ENCODE results near the gene PRR5L. TPM values are rescaled to one million over a fixed set of nuclear protein-coding genes. Genes with fewer than 3 reads are reported as not detected.

PRR5L gene
- polyA plus RNA-seq, 4 donors = 5.6 to 62.2 (median 10.4) TPM

- peak in 1 of 2 donors; percentile 39 for DNase-seq
- WGBS, 3 donors = 48 to 76% (median 56%) methylated on average over 4 of the region's 4 CpGs
Measured at GRCh38 chr11:36432738-36433137, 136.7 kb downstream of the PRR5L start.

DNA sequence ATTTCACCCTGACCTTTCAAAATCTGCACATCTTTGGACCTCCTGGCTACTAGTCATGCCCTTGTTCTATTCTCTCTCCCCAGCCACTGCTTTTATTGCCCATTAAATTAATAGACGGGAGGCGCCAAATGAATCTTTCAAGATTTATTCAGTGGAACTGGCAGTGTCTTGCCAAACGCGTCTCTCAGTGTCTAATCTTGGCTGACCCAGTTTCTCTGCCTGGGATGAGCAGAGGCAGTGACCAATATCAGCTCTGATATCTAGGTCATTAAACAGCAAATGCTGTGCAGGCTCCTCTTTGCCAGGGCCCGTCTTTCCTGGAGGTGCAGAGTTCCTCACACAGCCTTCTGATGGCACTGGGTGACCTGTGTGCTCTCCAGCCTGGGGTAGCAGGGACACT, 140.0 kb downstream of the PRR5L start:
- 60 to 79% (median 76%) methylated on average over 5 of the region's 5 CpGs for WGBS, 3 donors
- Histone ChIP-seq H3K36me3 (ENCODE audit: control insufficient read depth in 3 of 3, insufficient read depth in 2 of 3, low read depth in 1 of 3, low read length in 3 of 3) (peaks cover 6 to 39% (median 8%) of the 10 kb centered on the region in 3 donors), H3K9me3 (ENCODE audit: control insufficient read depth in 2 of 2, insufficient read depth in 1 of 2, low read depth in 1 of 2, low read length in 1 of 2) (no peaks in the 10 kb centered on the region), H3K27me3 (ENCODE audit: control insufficient read depth in 3 of 3, insufficient read depth in 3 of 3, low read length in 3 of 3) (no peaks in the 10 kb centered on the region), H3K4me3 (ENCODE audit: low read depth in 1 of 3, low read length in 3 of 3) (no peak overlapping the region), H3K4me1 (ENCODE audit: control insufficient read depth in 3 of 3, insufficient read depth in 2 of 3, low read depth in 1 of 3, low read length in 2 of 3) (peaks cover 0 to 20% (median 0%) of the 10 kb centered on the region in 3 donors), H3K27ac (ENCODE audit: low read depth in 1 of 3, low read length in 2 of 3) (no peak overlapping the region)
- no peak for FAIRE-seq
- DNase-seq = no peak

More at GRCh38 chr11:36432738-36433137, 136.7 kb downstream of the PRR5L start:
- Histone ChIP-seq H3K9me3 (ENCODE audit: control insufficient read depth in 2 of 2, insufficient read depth in 1 of 2, low read depth in 1 of 2, low read length in 1 of 2) (no peaks in the 10 kb centered on the region), H3K4me3 (ENCODE audit: low read depth in 1 of 3, low read length in 3 of 3) (no peak overlapping the region), H3K27ac (ENCODE audit: low read depth in 1 of 3, low read length in 2 of 3) (peak overlapping the region in 1 of 3 donors; percentile 77), H3K36me3 (ENCODE audit: control insufficient read depth in 3 of 3, insufficient read depth in 2 of 3, low read depth in 1 of 3, low read length in 3 of 3) (peaks cover 3 to 38% (median 4%) of the 10 kb centered on the region in 3 donors), H3K4me1 (ENCODE audit: control insufficient read depth in 3 of 3, insufficient read depth in 2 of 3, low read depth in 1 of 3, low read length in 2 of 3) (peaks cover 0 to 25% (median 0%) of the 10 kb centered on the region in 3 donors), H3K27me3 (ENCODE audit: control insufficient read depth in 3 of 3, insufficient read depth in 3 of 3, low read length in 3 of 3) (no peaks in the 10 kb centered on the region)
- no peak for FAIRE-seq

GRCh38 chr11:36436589-36436988, 140.5 kb downstream of the PRR5L start:
- H3K36me3 ChIP-seq (ENCODE audit: control insufficient read depth in 3 of 3, insufficient read depth in 2 of 3, low read depth in 1 of 3, low read length in 3 of 3) = peaks cover 6 to 41% (median 8%) of the 10 kb centered on the region in 3 donors
- no peaks in the 10 kb centered on the region for H3K27me3 ChIP-seq (ENCODE audit: control insufficient read depth in 3 of 3, insufficient read depth in 3 of 3, low read length in 3 of 3)
- no peak overlapping the region for H3K27ac ChIP-seq (ENCODE audit: low read depth in 1 of 3, low read length in 2 of 3)
- no peak for DNase-seq
- WGBS, 3 donors = 94 to 98% (median 98%) methylated on average over 2 of the region's 2 CpGs
- H3K9me3 ChIP-seq (ENCODE audit: control insufficient read depth in 2 of 2, insufficient read depth in 1 of 2, low read depth in 1 of 2, low read length in 1 of 2) = no peaks in the 10 kb centered on the region
- peaks cover 0 to 17% (median 0%) of the 10 kb centered on the region in 3 donors for H3K4me1 ChIP-seq (ENCODE audit: control insufficient read depth in 3 of 3, insufficient read depth in 2 of 3, low read depth in 1 of 3, low read length in 2 of 3)
- FAIRE-seq = no peak
- no peak overlapping the region for H3K4me3 ChIP-seq (ENCODE audit: low read depth in 1 of 3, low read length in 3 of 3)

GRCh38 chr11:36437413-36437812, 141.3 kb downstream of the PRR5L start:
- peaks cover 0 to 11% (median 0%) of the 10 kb centered on the region in 3 donors for H3K4me1 ChIP-seq (ENCODE audit: control insufficient read depth in 3 of 3, insufficient read depth in 2 of 3, low read depth in 1 of 3, low read length in 2 of 3)
- no peaks in the 10 kb centered on the region for H3K27me3 ChIP-seq (ENCODE audit: control insufficient read depth in 3 of 3, insufficient read depth in 3 of 3, low read length in 3 of 3)
- H3K9me3 ChIP-seq (ENCODE audit: control insufficient read depth in 2 of 2, insufficient read depth in 1 of 2, low read depth in 1 of 2, low read length in 1 of 2) = peaks cover 0 to 3% of the 10 kb centered on the region in 2 donors
- DNase-seq = no peak
- FAIRE-seq = no peak
- peaks cover 6 to 41% (median 8%) of the 10 kb centered on the region in 3 donors for H3K36me3 ChIP-seq (ENCODE audit: control insufficient read depth in 3 of 3, insufficient read depth in 2 of 3, low read depth in 1 of 3, low read length in 3 of 3)
- H3K27ac ChIP-seq (ENCODE audit: low read depth in 1 of 3, low read length in 2 of 3) = no peak overlapping the region
- WGBS, 3 donors = 81 to 96% (median 90%) methylated on average over 3 of the region's 3 CpGs
- no peak overlapping the region for H3K4me3 ChIP-seq (ENCODE audit: low read depth in 1 of 3, low read length in 3 of 3)

DNA sequence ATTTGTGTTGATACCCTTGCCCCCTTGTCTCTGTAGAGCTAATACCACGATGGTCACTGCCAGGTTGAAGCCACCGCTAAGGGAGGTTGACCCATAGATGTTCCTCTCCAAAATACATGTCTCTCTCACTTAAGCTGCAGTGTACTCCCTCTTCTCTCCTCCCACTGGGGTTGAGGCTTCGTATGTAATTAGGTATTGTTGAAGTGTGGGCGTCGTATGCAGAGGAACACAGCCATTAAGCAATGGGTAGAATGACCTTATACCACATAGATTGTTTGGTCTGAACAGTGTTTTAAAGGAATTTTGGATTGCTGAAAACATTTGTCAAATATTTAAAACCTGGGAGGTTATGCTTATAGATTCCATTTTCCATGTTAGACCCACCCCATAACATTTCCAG, 142.0 kb downstream of the PRR5L start:
- H3K27me3 ChIP-seq (ENCODE audit: control insufficient read depth in 3 of 3, insufficient read depth in 3 of 3, low read length in 3 of 3) = no peaks in the 10 kb centered on the region
- no peak overlapping the region for H3K4me3 ChIP-seq (ENCODE audit: low read depth in 1 of 3, low read length in 3 of 3)
- WGBS, 3 donors = 86 to 97% (median 92%) methylated on average over 5 of the region's 5 CpGs
- peaks cover 0 to 3% of the 10 kb centered on the region in 2 donors for H3K9me3 ChIP-seq (ENCODE audit: control insufficient read depth in 2 of 2, insufficient read depth in 1 of 2, low read depth in 1 of 2, low read length in 1 of 2)
- H3K36me3 ChIP-seq (ENCODE audit: control insufficient read depth in 3 of 3, insufficient read depth in 2 of 3, low read depth in 1 of 3, low read length in 3 of 3) = peaks cover 6 to 46% (median 8%) of the 10 kb centered on the region in 3 donors
- FAIRE-seq = no peak
- no peak overlapping the region for H3K27ac ChIP-seq (ENCODE audit: low read depth in 1 of 3, low read length in 2 of 3)
- H3K4me1 ChIP-seq (ENCODE audit: control insufficient read depth in 3 of 3, insufficient read depth in 2 of 3, low read depth in 1 of 3, low read length in 2 of 3) = peaks cover 0 to 5% (median 0%) of the 10 kb centered on the region in 3 donors
- no peak for DNase-seq

- H3K4me3 ChIP-seq (ENCODE audit: low read depth in 1 of 3, low read length in 3 of 3) = no peak overlapping the region
- H3K9me3 ChIP-seq (ENCODE audit: control insufficient read depth in 2 of 2, insufficient read depth in 1 of 2, low read depth in 1 of 2, low read length in 1 of 2) = peaks cover 0 to 3% of the 10 kb centered on the region in 2 donors
- peaks cover 4 to 35% (median 6%) of the 10 kb centered on the region in 3 donors for H3K36me3 ChIP-seq (ENCODE audit: control insufficient read depth in 3 of 3, insufficient read depth in 2 of 3, low read depth in 1 of 3, low read length in 3 of 3)
- no peak overlapping the region for H3K27ac ChIP-seq (ENCODE audit: low read depth in 1 of 3, low read length in 2 of 3)
- no peak for DNase-seq
- H3K27me3 ChIP-seq (ENCODE audit: control insufficient read depth in 3 of 3, insufficient read depth in 3 of 3, low read length in 3 of 3) = no peaks in the 10 kb centered on the region
- FAIRE-seq = no peak
- no peaks in the 10 kb centered on the region for H3K4me1 ChIP-seq (ENCODE audit: control insufficient read depth in 3 of 3, insufficient read depth in 2 of 3, low read depth in 1 of 3, low read length in 2 of 3)
- 87 to 93% (median 87%) methylated on average over 2 of the region's 2 CpGs for WGBS, 3 donors
Measured at GRCh38 chr11:36441610-36442208, 145.6 kb downstream of the PRR5L start.

- H3K36me3 ChIP-seq (ENCODE audit: control insufficient read depth in 3 of 3, insufficient read depth in 2 of 3, low read depth in 1 of 3, low read length in 3 of 3) = peaks cover 0 to 44% (median under 1%) of the 10 kb centered on the region in 3 donors
- no peaks in the 10 kb centered on the region for H3K27me3 ChIP-seq (ENCODE audit: control insufficient read depth in 3 of 3, insufficient read depth in 3 of 3, low read length in 3 of 3)
- no peak overlapping the region for H3K27ac ChIP-seq (ENCODE audit: low read depth in 1 of 3, low read length in 2 of 3)
- DNase-seq (no peak), FAIRE-seq (no peak)
- H3K9me3 ChIP-seq (ENCODE audit: control insufficient read depth in 2 of 2, insufficient read depth in 1 of 2, low read depth in 1 of 2, low read length in 1 of 2) = peaks cover 0 to 3% of the 10 kb centered on the region in 2 donors
- WGBS, 3 donors = 88 to 91% (median 90%) methylated on average over 2 of the region's 2 CpGs
- H3K4me1 ChIP-seq (ENCODE audit: control insufficient read depth in 3 of 3, insufficient read depth in 2 of 3, low read depth in 1 of 3, low read length in 2 of 3) = no peaks in the 10 kb centered on the region
- H3K4me3 ChIP-seq (ENCODE audit: low read depth in 1 of 3, low read length in 3 of 3) = no peak overlapping the region
Measured at GRCh38 chr11:36443661-36444060, 147.6 kb downstream of the PRR5L start.

GRCh38 chr11:36446135-36446534, 150.0 kb downstream of the PRR5L start:
- Histone ChIP-seq H3K9me3 (ENCODE audit: control insufficient read depth in 2 of 2, insufficient read depth in 1 of 2, low read depth in 1 of 2, low read length in 1 of 2) (peaks cover 0 to 3% of the 10 kb centered on the region in 2 donors), H3K27ac (ENCODE audit: low read depth in 1 of 3, low read length in 2 of 3) (no peak overlapping the region), H3K36me3 (ENCODE audit: control insufficient read depth in 3 of 3, insufficient read depth in 2 of 3, low read depth in 1 of 3, low read length in 3 of 3) (peaks cover 0 to 59% (median 0%) of the 10 kb centered on the region in 3 donors), H3K4me1 (ENCODE audit: control insufficient read depth in 3 of 3, insufficient read depth in 2 of 3, low read depth in 1 of 3, low read length in 2 of 3) (peaks cover 0 to 8% (median 4%) of the 10 kb centered on the region in 3 donors), H3K27me3 (ENCODE audit: control insufficient read depth in 3 of 3, insufficient read depth in 3 of 3, low read length in 3 of 3) (no peaks in the 10 kb centered on the region), H3K4me3 (ENCODE audit: low read depth in 1 of 3, low read length in 3 of 3) (no peak overlapping the region)
- WGBS, 3 donors = 94 to 95% (median 94%) methylated on average over 7 of the region's 7 CpGs
- FAIRE-seq = no peak
- DNase-seq = no peak
